HepG2 (cell line): ENCODE results near the gene EIF1AD. TPM values are rescaled to one million over a fixed set of nuclear protein-coding genes. Genes with fewer than 3 reads are reported as not detected.

ENCODE experiments used
- DMAP1 ChIP-seq: IDR thresholded peaks from 2 replicates; pipeline ENCODE4 v1.6.1; 2016
- FOSL1 ChIP-seq: sonication (generic); formaldehyde crosslinking; IDR thresholded peaks from 2 replicates; pipeline ENCODE4 v1.9.0; 2021; ENCODE audit warnings: missing genetic modification reagents, borderline replicate concordance
- RNF2 ChIP-seq: fragments of 450-650 bp; conservative IDR thresholded peaks from 2 replicates; pipeline ENCODE4 v1.6.1; 2016; ENCODE audit warnings: low read depth
- STAT5B ChIP-seq: sonication (generic); formaldehyde crosslinking; IDR thresholded peaks from 2 replicates; pipeline ENCODE4 v1.4.0; 2020; ENCODE audit warnings: missing genetic modification reagents
- ZNF619 ChIP-seq: sonication (generic); formaldehyde crosslinking; IDR thresholded peaks from 2 replicates; pipeline ENCODE4 v1.4.0; 2020; ENCODE audit warnings: mild to moderate bottlenecking, missing genetic modification reagents
- polyA plus RNA-seq, 8 experiments: library from polyadenylated mRNA; depleted of rRNA in 3 of 8; stranded (reverse) in 7 of 8; unstranded in 1 of 8; fragments of >200 nt; fragmentation: Illumina TruSeq in 4 of 8; extraction: Trizol in 4 of 8; gene quantifications; 2 replicates each; pipeline versions ENCODE4 v1.2.1 to v1.2.3, GENCODE V29; 2011 to 2016; ENCODE audit warnings: low read depth in 4 of 8, missing spikeins in 1 of 8, mixed read lengths in 1 of 8; ENCODE audit not compliant: insufficient read depth in 1 of 8
- total RNA-seq, 5 experiments: library from RNA; depleted of rRNA; stranded (reverse); fragments of >200 nt; fragmentation: Illumina TruSeq; extraction: Trizol; gene quantifications; 2 replicates each; pipeline ENCODE4 v1.2.3, GENCODE V29; 2016; ENCODE audit warnings: low read depth in 1 of 5
- TF ChIP-seq, protein P1 (sequence below): sonication (generic); formaldehyde crosslinking; IDR thresholded peaks from 2 replicates; pipeline ENCODE4 v1.5.1; 2020; ENCODE audit warnings: missing genetic modification reagents, mild to moderate bottlenecking, borderline replicate concordance
- TF ChIP-seq, protein P2 (sequence below): sonication (generic); formaldehyde crosslinking; conservative IDR thresholded peaks from 2 replicates; pipeline ENCODE4 v1.4.0; 2020; ENCODE audit warnings: missing genetic modification reagents
- TF ChIP-seq, protein P3 (sequence below): sonication (generic); formaldehyde crosslinking; conservative IDR thresholded peaks from 2 replicates; pipeline ENCODE4 v1.4.0; 2020; ENCODE audit warnings: missing genetic modification reagents

The EIF1AD gene
- total and polyA plus RNA-seq, 2 of the 13 experiments (the other 11 are each of a cell fraction or from before 2014, with no cell fraction given): 18.2 to 30.8 TPM

DNA sequence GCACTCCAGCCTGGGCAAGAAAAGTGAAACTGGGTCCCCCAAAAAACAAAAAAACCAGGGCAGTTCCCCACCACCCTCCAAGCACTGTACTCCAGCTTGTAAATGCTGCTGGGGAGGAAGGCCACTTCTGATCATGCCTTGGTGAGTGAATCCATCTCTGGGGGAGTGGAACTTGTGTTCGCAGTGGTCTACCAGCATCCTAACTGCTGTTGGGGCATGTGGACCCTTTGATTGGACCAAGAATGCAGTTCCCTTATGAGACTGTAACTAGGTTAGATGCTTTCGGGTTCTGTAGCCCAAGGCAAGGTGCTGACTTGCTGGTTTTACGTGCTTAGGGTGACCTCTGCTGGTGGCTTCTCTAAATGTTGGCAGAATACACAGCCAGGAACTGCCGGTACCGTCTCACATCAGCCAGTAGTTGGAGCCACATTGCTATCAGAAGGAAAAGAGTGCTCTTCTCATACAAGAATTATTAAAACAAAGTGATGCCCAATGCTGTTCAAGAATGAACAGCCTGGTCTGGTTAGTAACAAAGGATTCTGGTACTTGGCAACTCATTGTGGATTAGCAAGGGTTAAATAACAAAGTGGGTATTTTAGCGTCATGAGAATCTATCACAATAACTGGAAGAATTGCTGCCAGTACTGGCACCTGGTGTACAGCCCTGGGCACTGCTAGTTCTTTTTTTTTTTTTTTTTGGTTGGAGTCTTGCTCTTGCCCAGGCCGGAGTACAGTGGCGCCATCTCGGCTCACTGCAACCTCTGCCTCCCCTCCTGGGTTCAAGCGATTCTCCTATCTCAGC, 13.0 kb downstream of the EIF1AD start (continued):
- TF ChIP-seq STAT5B (no peak), RNF2 (no peak), FOSL1 (CRISPR knock-in tag) (no peak), DMAP1 (CRISPR knock-in tag) (no peak), ZNF619 (CRISPR knock-in tag) (no peak)
- TF ChIP-seq, protein P1, sequence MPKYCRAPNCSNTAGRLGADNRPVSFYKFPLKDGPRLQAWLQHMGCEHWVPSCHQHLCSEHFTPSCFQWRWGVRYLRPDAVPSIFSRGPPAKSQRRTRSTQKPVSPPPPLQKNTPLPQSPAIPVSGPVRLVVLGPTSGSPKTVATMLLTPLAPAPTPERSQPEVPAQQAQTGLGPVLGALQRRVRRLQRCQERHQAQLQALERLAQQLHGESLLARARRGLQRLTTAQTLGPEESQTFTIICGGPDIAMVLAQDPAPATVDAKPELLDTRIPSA (CRISPR knock-in tag): no peak
- TF ChIP-seq, protein P2, sequence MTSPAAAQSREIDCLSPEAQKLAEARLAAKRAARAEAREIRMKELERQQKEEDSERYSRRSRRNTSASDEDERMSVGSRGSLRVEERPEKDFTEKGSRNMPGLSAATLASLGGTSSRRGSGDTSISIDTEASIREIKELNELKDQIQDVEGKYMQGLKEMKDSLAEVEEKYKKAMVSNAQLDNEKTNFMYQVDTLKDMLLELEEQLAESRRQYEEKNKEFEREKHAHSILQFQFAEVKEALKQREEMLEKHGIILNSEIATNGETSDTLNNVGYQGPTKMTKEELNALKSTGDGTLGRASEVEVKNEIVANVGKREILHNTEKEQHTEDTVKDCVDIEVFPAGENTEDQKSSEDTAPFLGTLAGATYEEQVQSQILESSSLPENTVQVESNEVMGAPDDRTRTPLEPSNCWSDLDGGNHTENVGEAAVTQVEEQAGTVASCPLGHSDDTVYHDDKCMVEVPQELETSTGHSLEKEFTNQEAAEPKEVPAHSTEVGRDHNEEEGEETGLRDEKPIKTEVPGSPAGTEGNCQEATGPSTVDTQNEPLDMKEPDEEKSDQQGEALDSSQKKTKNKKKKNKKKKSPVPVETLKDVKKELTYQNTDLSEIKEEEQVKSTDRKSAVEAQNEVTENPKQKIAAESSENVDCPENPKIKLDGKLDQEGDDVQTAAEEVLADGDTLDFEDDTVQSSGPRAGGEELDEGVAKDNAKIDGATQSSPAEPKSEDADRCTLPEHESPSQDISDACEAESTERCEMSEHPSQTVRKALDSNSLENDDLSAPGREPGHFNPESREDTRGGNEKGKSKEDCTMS: no peak
- TF ChIP-seq, protein P3, sequence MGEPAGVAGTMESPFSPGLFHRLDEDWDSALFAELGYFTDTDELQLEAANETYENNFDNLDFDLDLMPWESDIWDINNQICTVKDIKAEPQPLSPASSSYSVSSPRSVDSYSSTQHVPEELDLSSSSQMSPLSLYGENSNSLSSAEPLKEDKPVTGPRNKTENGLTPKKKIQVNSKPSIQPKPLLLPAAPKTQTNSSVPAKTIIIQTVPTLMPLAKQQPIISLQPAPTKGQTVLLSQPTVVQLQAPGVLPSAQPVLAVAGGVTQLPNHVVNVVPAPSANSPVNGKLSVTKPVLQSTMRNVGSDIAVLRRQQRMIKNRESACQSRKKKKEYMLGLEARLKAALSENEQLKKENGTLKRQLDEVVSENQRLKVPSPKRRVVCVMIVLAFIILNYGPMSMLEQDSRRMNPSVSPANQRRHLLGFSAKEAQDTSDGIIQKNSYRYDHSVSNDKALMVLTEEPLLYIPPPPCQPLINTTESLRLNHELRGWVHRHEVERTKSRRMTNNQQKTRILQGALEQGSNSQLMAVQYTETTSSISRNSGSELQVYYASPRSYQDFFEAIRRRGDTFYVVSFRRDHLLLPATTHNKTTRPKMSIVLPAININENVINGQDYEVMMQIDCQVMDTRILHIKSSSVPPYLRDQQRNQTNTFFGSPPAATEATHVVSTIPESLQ (CRISPR knock-in tag): no peak
